ENCODE results near the gene RDX.

RDX gene

GRCh38 chr11:110130642-110131238, 165.7 kb downstream of the RDX start:
- FAIRE-seq: no peak
- TF ChIP-seq TAF1 (IDR thresholded peaks at IDR 0.05; ENCODE audit: borderline replicate concordance, low read depth, low read length): no peak
- no peak for TF ChIP-seq POLR2AphosphoS5 (IDR thresholded peaks at IDR 0.05; ENCODE audit: low read depth, low read length)
- no peak for TF ChIP-seq POLR2A (IDR thresholded peaks at IDR 0.05; ENCODE audit: low read depth, low read length)
- no peak for DNase-seq (ENCODE audit: insufficient read length)

- TF ChIP-seq POLR2A (IDR thresholded peaks at IDR 0.05; ENCODE audit: low read depth, low read length) (no peak), POLR2AphosphoS5 (IDR thresholded peaks at IDR 0.05; ENCODE audit: low read depth, low read length) (no peak), TAF1 (IDR thresholded peaks at IDR 0.05; ENCODE audit: borderline replicate concordance, low read depth, low read length) (no peak)
- DNase-seq (ENCODE audit: insufficient read length) (no peak), FAIRE-seq (peak; percentile 46)
These were observed 168.3 kb downstream of the RDX start for GRCh38 chr11:110128161-110128560.

DNA sequence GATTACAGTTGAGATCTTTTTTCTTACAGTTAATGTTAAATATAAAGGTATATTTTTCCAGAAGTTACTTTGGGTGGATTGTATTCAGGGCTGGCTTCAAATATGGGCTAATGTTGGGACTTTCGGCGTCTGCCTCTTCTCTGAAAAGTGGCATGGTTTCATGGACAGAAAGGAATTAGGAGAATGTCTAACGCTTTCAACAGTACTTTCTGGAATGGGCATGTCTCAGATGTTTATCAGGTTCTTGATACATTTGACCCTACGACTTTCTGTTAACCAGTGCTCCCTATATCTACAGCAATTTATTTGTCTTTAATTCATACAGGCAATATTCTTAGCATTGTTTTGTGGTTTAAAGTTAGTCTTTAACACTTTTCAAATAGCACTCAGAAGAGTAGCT, 169.5 kb downstream of the RDX start:
- no peak for TF ChIP-seq POLR2A (IDR thresholded peaks at IDR 0.05; ENCODE audit: low read depth, low read length)
- no peak for TF ChIP-seq POLR2AphosphoS5 (IDR thresholded peaks at IDR 0.05; ENCODE audit: low read depth, low read length)
- no peak for TF ChIP-seq TAF1 (IDR thresholded peaks at IDR 0.05; ENCODE audit: borderline replicate concordance, low read depth, low read length)
- FAIRE-seq (no peak), DNase-seq (ENCODE audit: insufficient read length) (no peak)

DNA sequence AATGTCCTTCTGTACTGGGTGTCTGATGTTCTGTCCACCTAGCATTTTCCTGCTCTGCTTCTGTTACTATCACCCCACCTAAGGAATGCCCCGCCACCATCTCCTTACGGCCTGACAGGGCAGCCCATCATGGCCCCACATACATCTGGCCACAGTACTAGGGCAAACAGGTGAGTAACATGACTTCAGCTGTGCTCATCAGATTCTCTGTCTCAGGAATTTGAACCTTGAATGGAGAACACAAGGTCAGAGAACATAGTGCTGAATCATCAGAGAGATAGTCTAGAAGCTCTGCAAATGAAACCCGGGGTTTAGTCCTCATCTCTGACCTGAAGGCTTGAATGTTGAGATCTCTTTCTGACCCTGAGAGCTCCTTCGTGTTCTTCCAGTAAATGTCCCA, 170.8 kb downstream of the RDX start:
- no peak for DNase-seq (ENCODE audit: insufficient read length)

More for the DNA sequence above, 170.8 kb downstream of the RDX start:
- TF ChIP-seq TAF1 (IDR thresholded peaks at IDR 0.05; ENCODE audit: borderline replicate concordance, low read depth, low read length) (no peak), POLR2A (IDR thresholded peaks at IDR 0.05; ENCODE audit: low read depth, low read length) (no peak), POLR2AphosphoS5 (IDR thresholded peaks at IDR 0.05; ENCODE audit: low read depth, low read length) (no peak)
- FAIRE-seq: peak; percentile 70
